ENCODE data around the gene PRKAR1B. TPM values are rescaled to one million over a fixed set of nuclear protein-coding genes. Genes with fewer than 3 reads are reported as not detected.

The PRKAR1B gene
- total RNA-seq, 1 experiment from 2014 or later: 62.0 TPM

DNA sequence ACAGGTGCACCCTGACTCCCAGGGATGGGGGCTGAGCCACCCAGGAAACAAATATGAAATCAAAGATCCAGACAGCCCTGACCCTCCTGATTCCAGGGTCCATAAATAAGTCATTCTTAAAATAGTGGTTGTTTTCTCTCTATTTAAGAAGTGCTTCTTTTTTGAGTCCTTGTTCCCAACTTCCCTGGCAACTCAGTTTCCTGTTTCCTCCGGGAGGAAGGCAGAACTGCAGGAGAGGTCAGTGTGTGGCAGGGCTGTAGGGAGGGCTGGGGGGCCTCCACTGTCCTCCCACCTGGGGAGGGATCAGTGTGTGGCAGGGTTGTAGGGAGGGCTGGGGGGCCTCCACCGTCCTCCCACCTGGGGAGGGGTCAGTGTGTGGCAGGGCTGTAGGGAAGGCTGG lies 118.7 kb downstream of the PRKAR1B start:
- H3K27ac ChIP-seq (ENCODE audit: low read length): no peak overlapping the region
- no peaks in the 10 kb centered on the region; the same call in 1 of the 2 replicates for H3K4me1 ChIP-seq (ENCODE audit: control insufficient read depth, insufficient read depth, low read length)
- TF ChIP-seq, protein P1, sequence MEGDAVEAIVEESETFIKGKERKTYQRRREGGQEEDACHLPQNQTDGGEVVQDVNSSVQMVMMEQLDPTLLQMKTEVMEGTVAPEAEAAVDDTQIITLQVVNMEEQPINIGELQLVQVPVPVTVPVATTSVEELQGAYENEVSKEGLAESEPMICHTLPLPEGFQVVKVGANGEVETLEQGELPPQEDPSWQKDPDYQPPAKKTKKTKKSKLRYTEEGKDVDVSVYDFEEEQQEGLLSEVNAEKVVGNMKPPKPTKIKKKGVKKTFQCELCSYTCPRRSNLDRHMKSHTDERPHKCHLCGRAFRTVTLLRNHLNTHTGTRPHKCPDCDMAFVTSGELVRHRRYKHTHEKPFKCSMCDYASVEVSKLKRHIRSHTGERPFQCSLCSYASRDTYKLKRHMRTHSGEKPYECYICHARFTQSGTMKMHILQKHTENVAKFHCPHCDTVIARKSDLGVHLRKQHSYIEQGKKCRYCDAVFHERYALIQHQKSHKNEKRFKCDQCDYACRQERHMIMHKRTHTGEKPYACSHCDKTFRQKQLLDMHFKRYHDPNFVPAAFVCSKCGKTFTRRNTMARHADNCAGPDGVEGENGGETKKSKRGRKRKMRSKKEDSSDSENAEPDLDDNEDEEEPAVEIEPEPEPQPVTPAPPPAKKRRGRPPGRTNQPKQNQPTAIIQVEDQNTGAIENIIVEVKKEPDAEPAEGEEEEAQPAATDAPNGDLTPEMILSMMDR (IDR thresholded peaks at IDR 0.05): no peak
- TF ChIP-seq, protein P2, sequence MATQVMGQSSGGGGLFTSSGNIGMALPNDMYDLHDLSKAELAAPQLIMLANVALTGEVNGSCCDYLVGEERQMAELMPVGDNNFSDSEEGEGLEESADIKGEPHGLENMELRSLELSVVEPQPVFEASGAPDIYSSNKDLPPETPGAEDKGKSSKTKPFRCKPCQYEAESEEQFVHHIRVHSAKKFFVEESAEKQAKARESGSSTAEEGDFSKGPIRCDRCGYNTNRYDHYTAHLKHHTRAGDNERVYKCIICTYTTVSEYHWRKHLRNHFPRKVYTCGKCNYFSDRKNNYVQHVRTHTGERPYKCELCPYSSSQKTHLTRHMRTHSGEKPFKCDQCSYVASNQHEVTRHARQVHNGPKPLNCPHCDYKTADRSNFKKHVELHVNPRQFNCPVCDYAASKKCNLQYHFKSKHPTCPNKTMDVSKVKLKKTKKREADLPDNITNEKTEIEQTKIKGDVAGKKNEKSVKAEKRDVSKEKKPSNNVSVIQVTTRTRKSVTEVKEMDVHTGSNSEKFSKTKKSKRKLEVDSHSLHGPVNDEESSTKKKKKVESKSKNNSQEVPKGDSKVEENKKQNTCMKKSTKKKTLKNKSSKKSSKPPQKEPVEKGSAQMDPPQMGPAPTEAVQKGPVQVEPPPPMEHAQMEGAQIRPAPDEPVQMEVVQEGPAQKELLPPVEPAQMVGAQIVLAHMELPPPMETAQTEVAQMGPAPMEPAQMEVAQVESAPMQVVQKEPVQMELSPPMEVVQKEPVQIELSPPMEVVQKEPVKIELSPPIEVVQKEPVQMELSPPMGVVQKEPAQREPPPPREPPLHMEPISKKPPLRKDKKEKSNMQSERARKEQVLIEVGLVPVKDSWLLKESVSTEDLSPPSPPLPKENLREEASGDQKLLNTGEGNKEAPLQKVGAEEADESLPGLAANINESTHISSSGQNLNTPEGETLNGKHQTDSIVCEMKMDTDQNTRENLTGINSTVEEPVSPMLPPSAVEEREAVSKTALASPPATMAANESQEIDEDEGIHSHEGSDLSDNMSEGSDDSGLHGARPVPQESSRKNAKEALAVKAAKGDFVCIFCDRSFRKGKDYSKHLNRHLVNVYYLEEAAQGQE (IDR thresholded peaks at IDR 0.05; ENCODE audit: insufficient read depth in 1 of 2, low read depth in 2 of 2, low read length in 1 of 2): no peak
- TF ChIP-seq TCF7L2 (IDR thresholded peaks at IDR 0.05; ENCODE audit: low read depth, low read length): no peak
- TF ChIP-seq SIN3A (IDR thresholded peaks at IDR 0.05; ENCODE audit: borderline replicate concordance, insufficient read depth, low read depth, low read length): no peak
- TF ChIP-seq POLR2AphosphoS5 (IDR thresholded peaks at IDR 0.05; ENCODE audit: low read depth, low read length): no peak
- H3K36me3 ChIP-seq (ENCODE audit: control insufficient read depth, insufficient read depth, low read length): no peaks in the 10 kb centered on the region
- H3K9me3 ChIP-seq (ENCODE audit: control insufficient read depth, insufficient read depth, low read depth, low read length): no peaks in the 10 kb centered on the region
- no peak overlapping the region for H3K4me3 ChIP-seq (ENCODE audit: low read depth in 2 of 2, low read length in 2 of 2)
- no peak for ATAC-seq
- intact Hi-C loops (cut with micrococcal nuclease; ENCODE audit: unreplicated experiment) (no loop called here), in situ Hi-C loops (cut with HindIII; ENCODE audit: low pct_unique_long_range_greater_than_20kb, low sequenced_read_pairs) (no loop called here)
- no peak for DNase-seq (ENCODE audit: low read depth, low spot score)
- CTCF ChIA-PET: no interaction called here
- H3K27me3 ChIP-seq (ENCODE audit: control insufficient read depth, insufficient read depth, low read length): no peaks in the 10 kb centered on the region
- BruUV-seq (replicated peaks): no TSS peak
- POLR2A ChIA-PET: no interaction called here

DNA sequence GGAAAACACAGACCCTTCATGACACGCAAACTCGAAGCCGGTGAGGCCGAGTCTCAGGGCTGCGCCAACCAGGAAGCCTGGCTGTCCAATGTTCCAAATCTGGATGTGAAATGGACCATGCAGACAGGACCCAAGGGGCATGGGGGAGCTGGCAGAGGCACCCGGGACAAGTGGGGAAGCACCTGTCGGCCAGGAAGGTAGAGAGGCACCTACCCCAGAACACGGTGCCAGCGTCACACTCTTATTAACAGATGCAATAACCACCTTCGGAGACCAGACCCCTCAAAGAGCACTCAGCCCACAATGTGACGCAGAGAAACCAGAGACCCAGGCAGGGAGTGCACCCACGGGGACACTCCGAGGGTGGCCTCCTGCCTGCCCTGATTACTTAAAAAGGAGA lies 119.1 kb downstream of the PRKAR1B start:
- ChIA-PET CTCF (no interaction called here), POLR2A (no interaction called here)
- Histone ChIP-seq H3K4me1 (ENCODE audit: control insufficient read depth, insufficient read depth, low read length) (no peaks in the 10 kb centered on the region; the same call in 1 of the 2 replicates), H3K27ac (ENCODE audit: low read length) (no peak overlapping the region), H3K36me3 (ENCODE audit: control insufficient read depth, insufficient read depth, low read length) (no peaks in the 10 kb centered on the region), H3K4me3 (ENCODE audit: low read depth in 2 of 2, low read length in 2 of 2) (no peak overlapping the region), H3K27me3 (ENCODE audit: control insufficient read depth, insufficient read depth, low read length) (no peaks in the 10 kb centered on the region), H3K9me3 (ENCODE audit: control insufficient read depth, insufficient read depth, low read depth, low read length) (no peaks in the 10 kb centered on the region)
- TF ChIP-seq POLR2AphosphoS5 (IDR thresholded peaks at IDR 0.05; ENCODE audit: low read depth, low read length) (no peak), SIN3A (IDR thresholded peaks at IDR 0.05; ENCODE audit: borderline replicate concordance, insufficient read depth, low read depth, low read length) (no peak), TCF7L2 (IDR thresholded peaks at IDR 0.05; ENCODE audit: low read depth, low read length) (no peak)
- TF ChIP-seq, protein P2 (IDR thresholded peaks at IDR 0.05; ENCODE audit: insufficient read depth in 1 of 2, low read depth in 2 of 2, low read length in 1 of 2): no peak
- TF ChIP-seq, protein P1 (IDR thresholded peaks at IDR 0.05): no peak
- intact Hi-C loops (cut with micrococcal nuclease; ENCODE audit: unreplicated experiment): no loop called here
- no peak for ATAC-seq
- BruUV-seq (replicated peaks): no TSS peak
- in situ Hi-C loops (cut with HindIII; ENCODE audit: low pct_unique_long_range_greater_than_20kb, low sequenced_read_pairs): no loop called here
- DNase-seq (ENCODE audit: low read depth, low spot score): no peak
